Measurements from ENCODE around the gene GSC2. TPM values are rescaled to one million over a fixed set of nuclear protein-coding genes. Genes with fewer than 3 reads are reported as not detected.
A peak's percentile ranks its signal among the peaks of the same experiment; 100 is the strongest.

Gene GSC2
- total and polyA plus RNA-seq, 9 of the 15 experiments (the other 6 are each of a cell fraction or from before 2014, with no cell fraction given), result not detected

DNA sequence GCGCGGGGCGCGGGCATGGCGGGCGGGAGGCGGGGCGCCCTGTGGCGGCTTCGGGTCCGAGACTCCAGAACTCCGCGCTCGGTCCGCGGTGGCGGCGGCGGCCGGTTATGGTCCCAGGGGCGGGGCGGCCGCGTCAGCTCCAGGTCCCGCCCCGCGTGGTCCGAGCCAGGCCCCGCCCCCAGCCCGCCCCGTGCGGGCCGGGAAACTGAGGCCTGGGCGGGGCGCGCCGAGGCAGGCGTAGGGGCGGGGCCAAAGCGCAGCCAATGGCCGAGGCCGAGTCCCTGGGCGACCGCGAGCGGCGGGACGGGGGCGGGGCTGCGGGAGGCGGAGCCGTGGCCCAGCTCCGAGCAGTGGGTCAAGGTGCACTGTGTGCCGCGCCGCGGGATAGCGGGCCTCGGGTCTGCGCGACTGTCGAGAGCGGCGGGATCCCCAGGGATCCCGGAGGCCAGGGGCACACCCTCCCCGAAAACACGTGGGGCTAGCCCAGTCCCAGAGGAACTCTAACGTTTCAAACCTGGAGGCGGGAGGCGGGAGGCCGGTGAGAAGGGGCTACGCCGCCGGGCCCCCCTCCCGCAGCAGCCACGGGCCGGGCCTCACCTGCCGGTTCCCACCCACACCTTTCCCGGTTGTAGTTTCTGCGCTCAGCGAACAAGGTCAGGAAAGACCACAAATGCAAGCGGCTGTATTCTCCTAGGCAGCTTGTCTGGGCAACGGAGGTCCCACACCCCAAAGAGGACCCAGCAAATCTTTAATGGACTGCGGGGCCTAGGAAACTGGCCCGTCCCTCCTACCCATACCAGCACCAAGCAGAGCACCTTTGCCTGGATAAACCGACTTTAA is 28.8 kb upstream of the GSC2 start, which contains the start of gene SLC25A1 (continued):
- TF ChIP-seq, protein P1, sequence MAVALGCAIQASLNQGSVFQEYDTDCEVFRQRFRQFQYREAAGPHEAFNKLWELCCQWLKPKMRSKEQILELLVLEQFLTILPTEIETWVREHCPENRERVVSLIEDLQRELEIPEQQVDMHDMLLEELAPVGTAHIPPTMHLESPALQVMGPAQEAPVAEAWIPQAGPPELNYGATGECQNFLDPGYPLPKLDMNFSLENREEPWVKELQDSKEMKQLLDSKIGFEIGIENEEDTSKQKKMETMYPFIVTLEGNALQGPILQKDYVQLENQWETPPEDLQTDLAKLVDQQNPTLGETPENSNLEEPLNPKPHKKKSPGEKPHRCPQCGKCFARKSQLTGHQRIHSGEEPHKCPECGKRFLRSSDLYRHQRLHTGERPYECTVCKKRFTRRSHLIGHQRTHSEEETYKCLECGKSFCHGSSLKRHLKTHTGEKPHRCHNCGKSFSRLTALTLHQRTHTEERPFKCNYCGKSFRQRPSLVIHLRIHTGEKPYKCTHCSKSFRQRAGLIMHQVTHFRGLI (CRISPR knock-in tag; IDR thresholded peaks at IDR 0.05), result no peak
- TF ChIP-seq SMARCB1 (IDR thresholded peaks at IDR 0.05; ENCODE audit: insufficient read length, low read depth) (no peak), NCOA6 (IDR thresholded peaks at IDR 0.05) (no peak), DACH1 (IDR thresholded peaks at IDR 0.05; ENCODE audit: partially characterized antibody) (no peak), DDX20 (tag; IDR thresholded peaks at IDR 0.05; ENCODE audit: low read depth) (no peak), CEBPB (tag; IDR thresholded peaks at IDR 0.05) (no peak), TCF7L2 (IDR thresholded peaks at IDR 0.05; ENCODE audit: low read depth, low read length) (peak; percentile 35; the same call in 1 of the 2 replicates), ZNF197 (CRISPR knock-in tag; IDR thresholded peaks at IDR 0.05; ENCODE audit: low read depth) (no peak), NCOA4 (IDR thresholded peaks at IDR 0.05; ENCODE audit: partially characterized antibody) (no peak), REST (IDR thresholded peaks at IDR 0.05; ENCODE audit: borderline replicate concordance) (no peak), REST (CRISPR knock-in tag; IDR thresholded peaks at IDR 0.05; ENCODE audit: low read depth) (peak; percentile 79; the same call in 1 of the 2 replicates), SNRNP70 (optimal IDR thresholded peaks at IDR 0.05; ENCODE audit: low read depth, low read length) (no peak), ZNF212 (CRISPR knock-in tag; IDR thresholded peaks at IDR 0.05) (no peak), CBX8 (IDR thresholded peaks at IDR 0.05; ENCODE audit: borderline replicate concordance, extremely low read depth, low read depth, low read length, poor library complexity, severe bottlenecking) (no peak), ELK1 (CRISPR knock-in tag; IDR thresholded peaks at IDR 0.05) (no peak)
- TF ChIP-seq, protein P2, sequence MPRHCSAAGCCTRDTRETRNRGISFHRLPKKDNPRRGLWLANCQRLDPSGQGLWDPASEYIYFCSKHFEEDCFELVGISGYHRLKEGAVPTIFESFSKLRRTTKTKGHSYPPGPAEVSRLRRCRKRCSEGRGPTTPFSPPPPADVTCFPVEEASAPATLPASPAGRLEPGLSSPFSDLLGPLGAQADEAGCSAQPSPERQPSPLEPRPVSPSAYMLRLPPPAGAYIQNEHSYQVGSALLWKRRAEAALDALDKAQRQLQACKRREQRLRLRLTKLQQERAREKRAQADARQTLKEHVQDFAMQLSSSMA (CRISPR knock-in tag; IDR thresholded peaks at IDR 0.05), result no peak

All from K562 (cell line).